AG10803 (cell line): Measurements from ENCODE around the gene MUSTN1.

ENCODE experiments used
- DNase-seq: peaks from one replicate; pipeline ENCODE4 v3.0.0; 2010; ENCODE audit warnings: low read depth
- H3K4me3 ChIP-seq: 2 replicates; pipeline ENCODE4 v1.5.1; 2011; ENCODE audit warnings: mild to moderate bottlenecking, low read length, control low read depth
- CTCF ChIP-seq: conservative IDR thresholded peaks from 2 replicates; pipeline ENCODE4 v1.5.1; 2011; ENCODE audit warnings: mild to moderate bottlenecking, low read length, control low read depth, inconsistent platforms

The MUSTN1 gene

GRCh38 chr3:52866427-52866826, 31.6 kb upstream of the MUSTN1 start:
- DNase-seq = no peak
- no peak for TF ChIP-seq CTCF
- no peak overlapping the region for H3K4me3 ChIP-seq

GRCh38 chr3:52865994-52866393, 31.2 kb upstream of the MUSTN1 start:
- H3K4me3 ChIP-seq = no peak overlapping the region
- TF ChIP-seq CTCF = no peak
- no peak for DNase-seq

- DNase-seq = no peak
- no peak for TF ChIP-seq CTCF
- no peak overlapping the region for H3K4me3 ChIP-seq
These were observed 25.6 kb upstream of the MUSTN1 start for GRCh38 chr3:52860424-52860768.

GRCh38 chr3:52859686-52860423, 25.0 kb upstream of the MUSTN1 start:
- TF ChIP-seq CTCF = no peak
- no peak overlapping the region for H3K4me3 ChIP-seq
- no peak for DNase-seq

GRCh38 chr3:52857864-52858263, 23.0 kb upstream of the MUSTN1 start:
- TF ChIP-seq CTCF = no peak
- no peak for DNase-seq
- no peak overlapping the region for H3K4me3 ChIP-seq

GRCh38 chr3:52857133-52857532, 22.3 kb upstream of the MUSTN1 start:
- no peak for DNase-seq
- TF ChIP-seq CTCF = no peak
- H3K4me3 ChIP-seq = no peak overlapping the region

GRCh38 chr3:52856666-52857065, 21.8 kb upstream of the MUSTN1 start:
- no peak for TF ChIP-seq CTCF
- H3K4me3 ChIP-seq = no peak overlapping the region
- DNase-seq = no peak
